HG02840 (cell line): Measurements from ENCODE around the gene GLUL.
"Not testable (repeated sequence)": the region's sequence is repeated elsewhere in the genome, so short reads cannot be mapped to it uniquely, and the experiment has no call there.

Experiments used
- ATAC-seq: cut with Tn5 transposase; IDR thresholded peaks from one replicate; pipeline ENCODE4 v1.9.1; 2021; ENCODE audit warnings: mild to moderate bottlenecking, moderate library complexity, moderate number of reproducible peaks; ENCODE audit not compliant: unreplicated experiment, low FRiP score

The GLUL gene

DNA sequence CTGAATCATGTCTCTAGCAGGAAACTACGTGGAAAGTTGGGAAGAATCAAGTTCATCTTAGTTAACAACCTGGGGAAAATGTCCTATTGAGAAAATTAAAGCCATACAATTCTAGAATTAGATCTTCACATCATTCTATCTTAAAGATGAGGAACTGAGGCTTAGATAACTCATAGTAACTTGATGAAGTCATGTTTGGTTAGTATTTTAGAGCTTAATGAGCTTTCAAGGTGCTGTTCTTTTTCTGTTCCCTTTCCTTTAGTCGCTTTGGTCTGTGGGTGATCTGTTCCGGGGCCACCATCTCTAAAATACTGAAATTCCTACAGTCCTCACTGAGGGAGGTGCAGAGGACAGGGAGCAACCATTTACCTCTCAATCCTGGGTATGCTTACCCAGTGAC lies 4.3 kb upstream of the GLUL start:
- ATAC-seq, result no peak

DNA sequence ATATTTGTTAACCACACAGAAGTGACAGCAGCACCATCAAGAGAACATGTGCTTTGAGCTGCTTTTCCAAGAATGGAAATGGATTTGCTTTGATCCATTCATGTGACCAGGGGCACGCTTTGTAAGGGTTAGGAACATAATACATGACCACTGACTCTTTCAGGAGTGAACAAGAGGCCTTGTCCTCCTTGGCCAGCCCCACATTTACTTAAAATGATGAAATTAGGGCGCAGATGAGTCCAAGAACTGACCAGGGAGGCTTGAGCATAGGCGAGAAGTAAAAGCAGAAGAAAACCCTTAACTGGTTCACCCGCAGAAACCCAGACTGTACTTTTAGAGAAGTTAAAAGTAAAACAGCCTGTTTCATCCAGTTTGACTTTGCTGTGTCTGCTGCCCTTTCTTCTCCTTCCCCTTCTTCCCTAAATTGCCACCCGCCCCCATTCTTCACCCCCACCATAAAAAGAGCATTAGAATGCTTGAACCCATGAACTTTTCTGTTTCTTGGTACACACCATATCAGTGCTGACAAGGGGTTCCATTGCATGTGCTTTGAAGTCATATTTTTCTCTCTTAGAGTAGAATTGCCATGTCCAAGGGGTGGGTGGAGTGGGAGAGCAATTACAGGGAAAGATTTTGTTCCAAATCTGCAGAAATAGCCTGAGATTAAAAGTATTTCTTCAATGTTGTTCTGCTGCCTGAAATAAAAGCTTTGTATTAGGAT lies 2.6 kb upstream of the GLUL start:
- no peak for ATAC-seq

DNA sequence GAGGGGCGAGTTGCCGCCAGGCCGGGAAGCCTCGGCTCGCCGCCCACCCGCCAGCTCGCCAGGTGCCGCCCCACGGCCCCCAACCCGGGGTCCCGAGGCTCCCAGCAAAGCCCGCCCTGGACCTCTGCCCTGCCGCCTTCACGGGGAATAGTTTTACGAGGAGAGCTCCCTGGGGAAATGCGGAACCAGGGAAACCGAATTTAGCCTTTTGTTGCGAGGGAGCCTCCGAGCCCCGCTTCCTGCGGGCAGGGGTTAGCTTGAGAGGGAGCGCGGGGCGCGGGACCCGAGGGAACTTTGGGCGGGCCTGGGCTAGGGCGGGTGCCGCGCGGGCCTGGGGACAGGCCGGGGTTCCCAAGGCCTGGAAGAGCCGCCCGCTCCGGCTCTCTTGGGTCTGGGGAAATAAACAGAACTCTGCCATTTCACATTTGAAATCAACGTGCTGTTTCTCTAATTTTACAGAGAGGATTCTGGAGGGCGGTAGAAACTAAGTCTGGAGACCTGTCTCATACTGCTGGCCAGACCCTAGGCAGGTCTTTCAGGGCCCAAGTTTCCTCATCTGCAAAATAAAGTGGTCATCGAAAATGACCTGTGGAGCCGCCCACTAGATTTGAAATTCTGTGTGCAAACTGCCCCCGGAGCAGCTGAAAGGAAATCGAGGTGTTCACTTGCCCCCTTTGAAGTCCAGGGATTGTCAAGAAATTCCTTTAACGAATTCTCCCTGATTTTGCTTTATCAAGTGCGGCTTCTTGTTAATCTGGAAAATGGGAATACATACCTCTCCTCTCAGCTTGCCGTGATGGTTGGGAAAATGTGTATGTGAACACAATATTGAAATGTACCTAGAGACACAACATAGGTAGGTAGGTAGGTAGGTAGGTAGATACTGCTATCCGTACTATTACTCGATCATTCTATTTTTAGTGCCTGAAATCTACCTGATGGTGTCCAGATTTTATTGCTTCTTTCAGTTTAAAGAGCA lies 749 bp upstream of the GLUL start:
- ATAC-seq, result peak; percentile 10

DNA sequence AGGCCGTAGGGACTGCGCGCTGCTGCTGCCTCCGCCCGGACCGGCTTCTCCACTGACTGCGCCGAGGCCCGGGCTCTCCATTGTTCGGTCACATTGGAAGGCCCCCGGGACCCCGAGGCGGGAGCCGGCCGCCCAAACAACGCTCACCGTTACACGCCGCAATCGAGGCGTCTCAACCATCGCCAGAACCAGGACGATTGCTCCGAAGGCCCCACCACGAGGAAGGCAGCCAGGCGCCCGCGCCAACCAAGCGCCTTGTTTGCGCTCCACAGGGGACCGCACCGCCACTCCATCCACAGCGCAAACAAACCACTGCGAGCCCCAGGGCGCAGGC lies 595 bp downstream of the GLUL start:
- ATAC-seq, result no peak

DNA sequence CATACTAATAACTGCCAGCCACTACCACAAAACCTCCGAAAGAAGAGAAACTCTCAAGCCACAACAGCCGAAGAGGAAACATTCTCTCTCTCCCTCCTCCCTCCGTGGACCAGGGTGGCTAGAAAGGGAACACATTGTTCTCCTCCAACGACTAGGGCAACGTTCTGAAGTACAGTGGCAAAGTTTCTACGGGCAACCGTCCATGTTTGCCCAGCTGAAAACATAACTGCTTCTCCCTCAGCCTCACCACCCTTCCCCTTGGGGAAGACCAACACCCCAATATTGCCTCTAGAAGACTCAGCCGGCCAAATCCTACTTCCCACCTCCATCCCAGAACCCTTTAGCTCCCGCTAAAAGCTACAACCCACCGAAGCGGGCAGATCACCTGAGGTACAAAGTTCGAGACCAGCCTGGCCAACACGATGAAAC lies 2.0 kb downstream of the GLUL start:
- no peak for ATAC-seq

DNA sequence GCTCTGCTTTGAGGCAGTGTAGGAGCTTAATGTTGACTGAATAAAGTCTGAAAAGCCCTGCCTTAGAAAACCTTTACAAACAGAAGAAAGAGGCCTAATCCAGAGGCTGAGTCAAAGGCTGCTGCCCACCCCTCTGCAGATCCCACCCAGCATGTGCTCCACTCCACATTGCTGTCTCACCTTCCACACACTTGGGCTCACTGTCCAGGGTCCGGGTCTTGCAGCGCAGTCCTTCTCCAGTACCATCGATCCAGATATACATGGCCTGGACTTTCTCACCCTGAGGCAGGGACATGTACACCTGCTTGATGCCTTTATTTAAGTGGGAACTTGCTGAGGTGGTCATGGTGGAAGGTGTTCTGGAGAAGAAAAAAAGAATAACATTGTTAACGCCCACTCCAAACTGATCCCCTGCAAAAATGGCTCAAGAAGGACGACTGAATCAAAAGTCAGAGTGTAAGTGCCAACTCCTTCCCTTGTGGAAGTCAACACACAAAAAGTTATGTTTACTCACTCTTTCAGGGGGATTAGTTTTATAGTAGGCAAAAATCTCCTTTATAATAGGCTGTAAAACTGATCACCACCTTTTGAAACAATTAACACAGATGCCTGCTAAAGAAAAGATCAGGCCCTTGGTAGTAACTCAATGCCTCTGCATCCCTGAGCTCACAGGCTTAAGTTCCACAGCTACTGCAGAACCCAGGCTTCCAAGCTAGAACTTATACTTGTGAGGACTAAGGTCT lies 3.0 kb downstream of the GLUL start:
- ATAC-seq, result no peak

DNA sequence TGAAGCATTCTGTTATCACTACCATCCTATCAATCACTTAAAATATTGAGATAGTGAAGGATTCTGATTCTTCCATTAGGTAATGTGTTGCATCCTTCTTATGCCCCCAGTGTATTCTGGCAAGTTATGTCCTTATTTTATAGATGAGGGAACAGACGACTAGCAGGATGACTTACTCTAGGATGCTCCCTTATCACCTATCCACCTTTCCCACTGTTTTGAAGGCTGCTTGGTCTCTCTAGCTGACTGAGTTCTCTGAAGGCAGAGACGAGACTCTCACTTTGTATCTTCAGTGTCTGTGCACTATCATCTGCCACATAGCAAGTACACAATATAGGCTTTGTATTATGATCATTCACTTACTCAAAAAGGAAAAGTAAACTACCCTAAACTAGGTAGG lies 4.0 kb downstream of the GLUL start:
- no peak for ATAC-seq

DNA sequence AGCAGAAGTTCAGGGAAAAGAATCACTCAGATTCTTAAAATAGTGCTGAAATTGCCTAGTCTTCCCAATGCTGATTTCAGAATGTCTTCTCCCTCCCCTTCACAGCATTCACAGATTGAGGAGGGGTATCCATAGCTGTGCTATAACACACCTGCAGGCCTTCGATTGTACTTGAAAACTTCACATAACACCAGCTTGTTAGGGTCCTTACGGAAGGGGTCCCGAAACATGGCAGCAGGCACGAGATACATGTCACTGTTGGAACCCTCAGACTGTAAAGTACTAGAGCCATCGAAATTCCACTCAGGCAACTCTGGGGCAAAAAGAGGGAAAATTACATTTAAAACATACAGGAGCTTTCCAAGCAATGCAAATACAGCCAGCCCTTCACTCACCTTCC lies 4.6 kb downstream of the GLUL start:
- no peak for ATAC-seq

DNA sequence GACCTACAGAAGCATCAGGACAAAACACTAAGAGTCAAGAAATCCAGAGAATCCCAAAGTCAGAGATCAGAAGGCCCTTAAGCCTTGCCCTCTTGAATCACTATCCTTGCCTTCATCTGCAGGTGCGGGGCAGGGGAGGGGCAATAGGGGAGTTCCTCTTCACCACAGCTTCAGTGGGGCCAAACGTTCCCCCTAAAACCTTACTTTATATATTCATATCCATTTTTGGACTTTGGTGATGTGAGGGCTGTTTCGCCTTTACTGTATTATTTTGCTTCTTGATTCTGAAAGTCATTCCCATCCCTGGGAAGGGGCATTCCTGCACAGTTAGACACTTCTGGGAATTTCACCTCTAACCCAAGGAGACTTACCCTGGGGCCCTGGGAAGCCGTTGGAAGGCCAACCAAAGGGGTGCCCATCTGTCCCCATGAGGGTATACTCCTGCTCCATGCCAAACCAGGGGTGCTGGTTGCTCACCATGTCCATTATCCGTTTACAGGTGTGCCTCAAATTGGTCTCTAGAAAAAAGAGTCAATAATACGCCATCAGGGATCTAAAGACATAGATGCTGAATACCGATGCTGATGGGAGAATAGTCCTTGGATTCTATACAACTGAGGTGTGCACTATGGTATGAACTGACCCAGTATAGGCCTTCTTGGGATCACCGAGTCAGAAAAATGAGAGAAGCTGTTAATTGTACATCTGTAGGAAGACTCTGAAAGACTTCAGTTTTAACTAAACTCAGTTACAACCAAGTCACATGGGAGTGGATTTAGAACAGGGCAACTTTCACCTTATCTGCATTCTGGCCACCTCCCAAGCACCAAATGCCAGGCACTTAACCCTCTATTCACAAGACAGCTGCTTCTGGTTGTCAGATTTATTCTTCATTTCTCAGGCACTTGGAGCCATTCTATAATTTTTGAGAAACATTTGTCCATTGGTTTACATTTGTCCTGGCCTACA lies 5.4 kb downstream of the GLUL start:
- ATAC-seq, result no peak

DNA sequence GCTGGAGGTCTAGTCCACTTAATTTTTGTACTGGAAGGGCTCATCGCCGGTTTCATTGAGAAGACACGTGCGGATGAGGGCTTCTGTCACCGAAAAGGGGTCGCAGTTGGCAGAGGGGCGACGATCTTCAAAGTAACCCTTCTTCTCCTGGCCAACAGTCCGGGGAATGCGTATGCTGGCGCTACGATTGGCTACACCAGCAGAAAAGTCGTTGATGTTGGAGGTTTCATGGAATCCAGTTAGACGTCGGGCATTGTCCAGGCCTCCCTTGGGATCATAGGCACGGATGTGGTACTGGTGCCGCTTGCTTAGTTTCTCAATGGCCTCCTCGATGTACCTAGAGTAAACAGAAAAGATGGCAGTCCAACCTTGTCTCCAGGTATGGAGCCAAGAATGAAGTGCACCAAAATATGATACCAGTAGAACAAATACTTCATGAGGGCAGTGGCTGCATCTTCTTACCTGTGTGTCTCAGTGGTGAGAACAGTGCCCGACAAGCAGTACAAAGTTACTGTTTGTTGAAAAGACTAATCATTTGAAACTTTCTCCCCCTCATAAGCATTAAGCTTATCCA lies 7.1 kb downstream of the GLUL start:
- no peak for ATAC-seq

DNA sequence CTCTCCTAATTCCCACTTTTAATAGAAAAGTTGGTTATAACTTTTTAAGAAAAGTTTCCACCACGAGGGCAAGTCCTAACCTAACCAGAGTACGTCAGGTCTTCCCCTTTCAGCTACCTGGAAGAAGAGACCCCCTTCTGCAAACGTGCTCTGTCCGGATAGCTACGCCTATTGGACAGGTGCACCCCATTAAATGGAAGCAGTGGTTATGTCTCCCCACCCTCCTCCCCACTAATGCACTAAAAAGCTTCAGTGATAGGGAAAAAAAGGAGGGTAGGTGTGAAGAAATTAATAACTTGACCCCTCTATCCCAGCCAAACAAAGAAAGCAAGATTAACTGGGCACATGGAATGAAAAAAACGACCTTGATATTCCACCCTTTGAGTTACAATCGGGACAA lies 7.7 kb downstream of the GLUL start:
- no peak for ATAC-seq

DNA sequence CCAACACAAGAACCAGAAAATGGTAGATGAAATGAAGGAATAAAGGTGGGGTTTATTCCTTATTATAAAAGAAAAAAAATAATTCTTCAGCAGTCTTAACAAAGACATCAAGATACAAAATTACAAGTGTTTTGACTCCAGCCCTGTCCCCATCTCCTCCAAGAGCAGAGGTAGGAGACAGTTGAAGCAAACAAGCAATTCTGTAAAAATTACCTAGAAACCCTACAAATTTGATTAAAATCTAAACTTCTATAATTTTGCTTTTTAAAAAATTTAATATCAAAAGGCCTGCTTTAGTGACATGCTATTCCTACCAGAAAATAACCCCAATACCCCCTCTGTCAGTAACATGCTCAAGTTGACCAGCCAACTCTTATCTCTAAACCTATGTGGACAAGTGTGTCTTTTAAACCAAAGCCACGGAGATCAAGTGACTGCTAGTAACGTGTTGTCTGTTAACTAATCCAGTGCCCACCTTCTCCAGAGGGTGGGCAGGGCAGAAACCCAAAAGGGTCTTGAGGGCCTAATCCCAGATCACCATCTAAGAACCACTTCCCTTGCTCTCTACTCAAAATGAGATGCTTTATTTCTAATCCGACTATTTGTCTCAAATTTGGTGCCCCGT lies 8.4 kb downstream of the GLUL start:
- ATAC-seq, result no peak

DNA sequence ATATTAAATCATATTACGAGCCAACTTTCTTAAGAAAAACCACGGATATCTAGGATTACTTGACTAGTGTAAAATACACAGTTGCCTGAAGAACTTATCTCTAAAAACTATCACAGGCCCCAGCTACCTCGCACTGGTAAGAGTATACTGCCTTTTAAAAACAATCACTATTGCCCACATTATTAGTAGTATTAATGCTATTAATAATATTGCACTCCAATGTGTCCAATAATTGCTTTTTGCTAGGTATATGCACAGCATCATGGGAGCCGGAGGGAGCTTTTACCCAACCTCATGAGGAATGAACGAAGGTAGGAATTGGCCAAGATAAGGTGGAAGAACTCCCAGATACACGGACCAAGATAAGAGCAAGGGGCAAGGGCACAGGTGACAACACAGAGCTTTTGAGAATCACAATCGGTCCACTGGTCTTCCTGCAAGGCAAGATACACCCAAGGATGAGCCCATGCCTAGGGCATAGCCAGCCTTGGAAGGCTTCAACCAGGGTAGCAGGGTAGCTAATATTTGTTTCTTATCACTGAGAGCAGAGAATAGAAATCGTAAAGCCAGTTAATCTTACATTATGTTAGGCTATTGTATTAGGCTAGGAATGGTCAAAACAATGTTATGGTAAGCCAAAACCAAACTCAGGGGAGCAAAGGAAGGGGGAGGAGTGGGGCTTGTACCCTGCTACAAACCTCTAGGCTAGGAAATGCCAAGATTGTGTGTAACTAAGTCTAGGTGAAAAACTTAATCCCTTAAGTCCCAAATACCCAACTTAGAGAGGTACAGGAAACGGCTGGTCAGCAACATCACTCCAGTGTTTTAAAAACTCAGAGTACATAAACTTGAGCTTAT lies 9.4 kb downstream of the GLUL start:
- ATAC-seq, result no peak

DNA sequence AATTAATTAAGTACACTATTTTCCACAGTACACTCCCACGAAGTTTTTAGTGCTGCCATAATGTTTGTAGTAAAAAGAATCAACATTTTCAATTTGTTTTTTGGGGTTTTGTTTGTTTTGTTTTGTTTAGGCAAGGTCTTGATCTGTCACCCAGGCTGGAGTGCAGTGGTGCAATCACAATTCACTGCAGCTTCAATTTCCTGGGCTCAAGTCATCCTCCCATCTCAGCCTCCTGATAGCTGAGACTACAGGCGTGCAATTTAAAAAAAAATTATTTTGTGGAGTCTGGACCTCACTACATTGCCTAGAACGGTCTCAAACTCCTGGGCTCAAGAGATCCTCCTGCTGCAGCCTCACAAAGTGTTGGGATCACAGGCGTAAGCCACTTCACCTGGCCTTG lies 11.4 kb downstream of the GLUL start:
- ATAC-seq, result no peak

DNA sequence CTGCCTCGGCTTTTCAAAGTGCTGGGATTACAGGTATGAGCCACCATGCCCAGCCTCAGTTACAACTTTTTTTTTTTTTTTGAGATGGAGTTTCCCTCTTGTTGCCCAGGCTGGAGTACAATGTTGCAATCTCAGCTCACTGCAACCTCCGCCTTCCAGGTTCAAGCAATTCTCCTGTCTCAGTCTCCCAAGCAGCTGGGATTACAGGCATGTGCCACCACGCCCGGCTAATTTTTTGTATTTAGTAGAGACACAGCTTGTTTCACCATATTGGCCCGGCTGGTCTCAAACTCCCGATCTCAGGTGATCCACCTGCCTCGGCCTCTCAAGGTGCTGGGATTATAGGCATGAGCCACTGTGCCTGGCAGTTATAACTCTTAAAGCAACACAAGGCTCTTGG lies 11.8 kb downstream of the GLUL start:
- ATAC-seq, result not testable (repeated sequence)

DNA sequence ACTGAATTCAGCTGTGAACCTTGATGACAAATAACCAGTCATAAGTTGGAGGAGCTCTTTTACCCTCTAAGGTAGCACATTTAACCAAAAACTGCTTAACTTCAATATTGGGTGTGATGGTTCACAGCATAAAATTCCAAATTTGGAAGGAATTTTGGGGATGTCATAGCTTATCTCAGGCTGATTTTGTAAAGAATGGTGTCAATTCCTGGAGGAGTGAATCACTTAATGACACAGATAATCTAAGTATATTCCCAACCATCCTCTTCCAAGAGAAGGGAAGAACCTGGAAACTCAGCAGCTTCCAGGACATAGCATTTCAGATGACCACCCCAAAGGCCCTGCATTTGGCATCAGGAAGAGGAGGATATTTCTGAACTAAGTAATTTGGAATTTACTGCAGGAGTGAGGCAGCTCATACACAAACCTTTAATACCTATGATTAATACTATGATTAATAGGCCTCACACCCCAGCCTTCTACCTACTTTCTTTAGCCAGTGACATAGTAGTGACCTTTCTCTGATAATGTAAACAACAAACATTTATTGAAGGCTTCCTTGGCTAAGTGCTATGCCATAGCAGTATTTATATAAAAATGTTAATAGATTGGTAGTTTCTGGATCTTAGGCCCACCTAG lies 14.5 kb downstream of the GLUL start:
- ATAC-seq, result no peak

DNA sequence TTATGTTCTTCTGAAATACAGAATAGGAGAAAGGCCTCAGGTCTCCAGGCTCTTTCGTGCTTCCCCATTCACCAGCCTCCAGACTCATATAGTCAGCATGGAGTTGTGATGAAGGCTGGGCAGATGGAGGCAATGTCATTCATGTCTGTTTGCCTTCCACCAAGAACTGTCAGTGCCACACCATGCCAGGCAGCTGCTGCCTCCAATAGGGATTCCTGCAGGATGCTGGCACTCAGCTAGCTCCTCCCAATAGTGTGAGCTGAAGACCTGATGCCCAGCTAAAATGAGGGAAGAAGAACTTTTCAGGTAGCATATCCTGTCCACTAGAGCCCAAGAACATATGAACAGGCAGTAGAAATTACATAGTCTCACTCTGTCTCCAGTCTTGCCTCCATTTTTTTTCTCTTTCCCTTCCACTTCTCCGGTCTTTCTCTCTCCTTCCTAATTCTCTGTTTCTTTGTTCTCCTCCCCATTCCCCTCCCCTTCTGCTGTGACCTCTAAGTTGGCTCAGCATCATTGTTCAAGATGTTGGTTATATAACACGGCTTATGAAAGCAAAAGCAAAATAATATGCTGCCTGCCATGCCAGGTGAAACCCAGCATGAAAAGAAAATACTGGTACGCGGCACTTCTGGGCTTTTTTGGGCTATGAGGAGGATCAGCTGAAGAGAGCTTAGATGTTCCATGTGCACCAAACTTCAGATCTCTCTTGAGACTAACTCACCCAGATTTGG lies 17.3 kb downstream of the GLUL start:
- no peak for ATAC-seq
